ACHN (cell line): ENCODE results near the gene VPS50.
"Not testable (repeated sequence)": the region's sequence is repeated elsewhere in the genome, so short reads cannot be mapped to it uniquely, and the experiment has no call there.

ENCODE experiments used
- DNase-seq: peaks from one replicate; pipeline ENCODE4 v3.0.0-alpha.2; 2015
- in situ Hi-C: cut with HindIII; loops from 2 replicates; pipeline ENCODE4 v1.10.0; 2017; ENCODE audit warnings: low sequenced_read_pairs, low pct_ligation_motif_present, low pct_unique_long_range_greater_than_20kb

The VPS50 gene

DNA sequence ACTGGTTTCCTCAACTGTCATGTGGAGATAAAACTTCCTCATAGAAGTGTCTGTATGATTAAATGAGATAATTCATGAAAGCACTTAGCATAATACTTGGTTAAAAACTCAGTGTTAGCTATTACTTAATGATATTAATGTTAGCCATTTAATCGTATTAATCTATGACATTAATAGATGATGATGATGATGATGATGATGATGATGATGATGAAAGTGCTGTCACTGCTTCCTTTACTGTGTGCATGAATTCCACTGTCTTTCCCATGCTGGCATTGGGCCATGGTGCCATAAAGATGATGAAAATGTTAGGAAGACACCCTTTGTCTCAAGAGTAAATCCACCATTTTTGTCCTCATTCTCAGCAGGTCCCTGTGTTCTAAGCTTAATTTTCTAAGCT is 75.8 kb downstream of the VPS50 start:
- in situ Hi-C loops, result no loop called here
- DNase-seq, result no peak

DNA sequence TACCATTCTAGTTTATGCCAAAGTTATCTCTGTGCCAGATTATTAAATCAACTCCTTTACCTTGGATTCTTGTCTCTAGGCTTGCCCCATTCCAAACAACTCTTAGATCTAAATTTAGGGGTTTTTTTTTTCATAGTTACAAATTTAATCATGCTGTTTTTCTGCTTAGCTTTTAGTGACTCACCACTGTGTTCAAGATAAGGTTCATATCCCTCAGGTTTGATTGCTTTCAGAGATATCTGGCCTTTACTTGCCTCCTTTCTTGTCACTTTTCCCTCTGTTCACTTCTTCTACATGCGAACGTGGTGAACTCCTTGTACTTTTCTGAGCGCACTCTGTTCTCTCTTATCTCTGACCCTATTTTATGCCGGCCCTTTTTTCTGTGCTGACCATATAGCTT is 78.2 kb downstream of the VPS50 start:
- no peak for DNase-seq
- in situ Hi-C loops, result no loop called here

DNA sequence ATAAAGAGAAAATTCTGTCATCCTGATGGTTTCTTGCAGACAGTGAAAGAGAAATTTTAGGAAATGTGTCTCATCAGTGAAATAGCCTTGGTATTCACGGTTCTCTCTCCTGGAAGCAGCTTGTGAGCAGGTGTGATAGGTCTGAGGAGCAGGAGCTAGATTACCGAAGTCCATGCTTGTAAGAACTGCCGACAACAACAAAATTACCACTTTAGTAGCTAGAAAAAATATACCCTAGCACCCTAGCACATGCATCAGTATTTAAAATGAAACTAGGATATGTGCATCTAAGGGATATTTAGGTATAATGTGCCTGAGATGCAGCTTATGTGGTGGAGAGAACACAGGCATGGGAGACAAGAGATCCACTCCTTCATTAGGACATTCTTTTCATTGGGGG is 82.3 kb downstream of the VPS50 start:
- DNase-seq, result no peak
- in situ Hi-C loops, result no loop called here

DNA sequence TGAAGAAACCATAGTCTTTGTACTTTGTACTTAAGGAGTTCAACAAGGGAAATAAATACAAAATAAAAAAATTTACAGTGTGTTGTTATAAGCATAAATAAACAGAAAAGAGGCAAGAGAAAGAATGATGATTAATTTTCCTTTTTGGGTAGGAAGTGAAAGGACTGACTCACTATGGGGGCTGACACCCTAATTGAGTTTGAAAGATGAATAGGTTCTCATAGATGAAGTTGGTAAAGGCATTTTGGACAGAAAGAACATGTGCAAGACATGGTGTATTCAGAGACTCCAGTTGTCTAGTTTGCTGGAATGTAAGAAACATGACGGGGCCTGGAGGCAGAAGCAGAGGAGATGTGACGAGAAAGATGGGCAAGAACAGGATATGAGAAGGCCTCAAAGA is 83.7 kb downstream of the VPS50 start:
- in situ Hi-C loops, result no loop called here
- no peak for DNase-seq

DNA sequence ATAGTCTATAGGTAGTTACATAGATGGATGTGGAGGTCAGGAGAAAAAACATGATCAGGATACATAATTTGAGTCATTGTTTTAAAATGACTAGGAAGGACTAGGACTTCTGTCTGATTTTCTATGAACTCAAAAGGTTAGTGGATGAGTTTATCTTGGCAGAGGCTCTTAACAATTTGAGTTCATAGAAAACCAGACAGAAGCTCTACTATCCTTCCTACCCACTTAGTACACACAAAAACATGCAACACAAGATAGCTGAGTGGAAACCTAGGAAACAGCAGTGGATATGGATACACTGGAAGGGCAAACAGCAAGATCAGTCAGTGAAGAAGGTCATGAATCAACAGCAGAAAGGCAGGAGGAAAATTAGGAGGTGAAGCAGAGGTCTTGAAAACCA is 84.6 kb downstream of the VPS50 start:
- in situ Hi-C loops, result no loop called here
- DNase-seq, result no peak

DNA sequence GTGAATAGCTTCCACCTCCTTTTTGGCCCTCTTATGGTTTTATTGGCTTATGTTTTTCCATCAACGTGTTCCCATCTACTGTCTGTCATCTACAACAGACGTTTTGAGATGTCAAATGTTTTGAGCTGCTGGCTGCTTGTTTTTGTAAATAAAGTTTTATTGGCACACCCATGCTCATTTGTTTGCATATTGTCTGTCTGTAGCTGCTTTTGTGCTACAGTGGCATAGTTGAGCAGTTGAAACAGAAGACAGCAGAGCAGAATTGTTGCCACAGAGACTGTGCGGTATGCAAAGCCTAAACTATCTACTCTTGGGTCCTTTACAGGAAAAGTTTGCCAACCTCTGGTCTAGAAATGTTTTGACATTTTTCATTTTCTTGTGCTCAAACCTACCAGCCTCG is 88.7 kb downstream of the VPS50 start:
- in situ Hi-C loops, result no loop called here
- no peak for DNase-seq

DNA sequence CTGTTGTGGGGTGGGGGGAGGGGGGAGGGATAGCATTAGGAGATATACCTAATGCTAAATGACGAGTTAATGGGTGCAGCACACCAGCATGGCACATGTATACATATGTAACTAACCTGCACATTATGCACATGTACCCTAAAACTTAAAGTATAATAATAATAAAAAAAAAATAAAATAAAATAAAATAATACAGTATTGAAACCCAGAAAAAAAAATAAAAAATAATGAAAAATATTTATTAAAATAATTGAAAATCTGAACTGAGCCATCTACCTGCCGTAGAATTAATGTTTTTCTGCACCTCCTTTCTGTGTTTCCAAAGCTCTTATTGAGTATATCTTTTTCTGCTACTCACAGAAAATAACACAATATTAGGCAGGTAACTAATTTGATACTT is 94.1 kb downstream of the VPS50 start:
- in situ Hi-C loops, DNase-seq: not testable (repeated sequence)

DNA sequence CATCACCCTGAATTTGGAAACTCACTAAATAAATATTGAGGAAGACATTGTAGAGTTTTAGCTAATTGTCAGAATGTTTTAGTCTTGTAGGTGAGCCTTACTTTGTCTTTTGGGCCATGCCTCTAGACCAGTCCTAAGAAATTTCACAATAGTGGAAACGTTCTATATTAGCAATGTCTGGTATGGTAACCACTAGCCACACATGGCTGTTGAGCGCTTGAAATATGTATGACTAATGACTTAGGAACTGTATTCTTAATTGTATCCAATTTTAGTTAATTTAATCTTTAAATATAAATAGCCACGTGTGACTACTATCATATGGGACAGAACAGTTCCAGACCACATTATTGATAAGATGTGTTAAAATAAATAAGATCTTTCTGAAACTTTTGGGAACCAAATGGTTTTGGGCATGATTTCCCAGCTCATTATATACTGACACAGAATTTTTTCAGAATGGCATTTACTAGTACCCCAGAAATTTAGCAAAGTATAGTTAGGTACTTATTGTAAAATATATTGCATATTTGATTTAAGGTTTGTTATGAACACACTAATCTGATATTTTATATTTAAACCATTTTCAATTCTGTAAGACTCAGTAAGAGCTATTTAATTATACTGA is 95.0 kb downstream of the VPS50 start:
- peak; percentile 30 for DNase-seq
- in situ Hi-C loops, result no loop called here

DNA sequence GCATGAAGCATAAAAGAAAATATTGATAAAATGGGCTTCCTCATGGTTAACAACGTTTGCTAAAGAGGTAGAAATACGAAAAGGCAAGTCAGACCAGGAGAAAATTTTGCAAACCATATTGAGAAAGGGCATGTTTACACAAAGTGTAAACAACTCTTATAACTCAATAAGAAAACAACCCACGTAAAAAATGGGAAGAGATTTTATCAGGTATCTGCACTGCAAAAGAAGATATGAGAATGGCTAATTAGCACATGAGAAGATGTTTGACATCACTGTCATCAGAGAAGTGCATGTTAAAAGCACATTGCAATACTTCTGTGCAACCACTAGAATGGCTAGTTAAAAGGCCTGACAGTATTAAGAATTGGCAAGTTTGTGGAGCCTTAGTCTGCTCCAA is 99.5 kb downstream of the VPS50 start:
- DNase-seq, result no peak
- in situ Hi-C loops, result no loop called here

DNA sequence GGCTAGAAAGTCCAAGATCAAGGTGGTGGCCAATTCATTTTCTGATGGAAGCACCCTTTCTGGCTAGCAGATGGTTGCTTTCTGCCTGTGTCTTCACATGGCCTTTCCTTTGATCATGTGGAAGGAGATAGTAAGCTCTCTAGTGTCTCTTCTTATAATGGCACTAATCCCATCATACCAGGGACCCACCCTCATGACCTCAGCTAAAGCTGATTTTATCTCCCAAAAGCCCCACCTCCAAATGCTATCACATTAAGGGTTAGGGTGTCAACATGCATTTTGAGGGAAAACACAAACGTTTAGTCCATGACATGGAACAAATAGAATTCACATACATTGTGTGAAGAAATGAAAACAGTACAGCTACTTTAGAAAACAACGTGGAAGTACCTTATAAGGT is 100.0 kb downstream of the VPS50 start:
- in situ Hi-C loops, result no loop called here
- DNase-seq, result no peak

DNA sequence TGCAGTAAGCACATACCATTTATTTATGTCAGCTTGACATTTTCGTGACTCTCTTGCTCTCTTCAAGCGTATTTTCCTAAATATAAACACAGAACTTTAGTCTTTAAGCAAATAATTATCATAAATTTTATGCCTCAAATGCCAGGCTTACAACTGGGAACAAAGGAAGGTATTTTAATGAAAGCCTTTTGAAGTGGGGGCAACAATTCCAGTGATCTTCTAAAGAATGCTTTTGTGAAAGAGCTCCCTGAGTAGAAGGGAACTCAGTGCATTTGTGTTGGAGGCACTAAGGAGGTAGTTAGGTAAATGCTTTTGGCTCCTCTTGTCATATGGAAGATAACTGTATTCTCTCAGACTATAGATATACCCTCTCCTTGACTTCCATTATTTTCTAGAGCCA is 104.9 kb downstream of the VPS50 start:
- no peak for DNase-seq
- in situ Hi-C loops, result no loop called here

DNA sequence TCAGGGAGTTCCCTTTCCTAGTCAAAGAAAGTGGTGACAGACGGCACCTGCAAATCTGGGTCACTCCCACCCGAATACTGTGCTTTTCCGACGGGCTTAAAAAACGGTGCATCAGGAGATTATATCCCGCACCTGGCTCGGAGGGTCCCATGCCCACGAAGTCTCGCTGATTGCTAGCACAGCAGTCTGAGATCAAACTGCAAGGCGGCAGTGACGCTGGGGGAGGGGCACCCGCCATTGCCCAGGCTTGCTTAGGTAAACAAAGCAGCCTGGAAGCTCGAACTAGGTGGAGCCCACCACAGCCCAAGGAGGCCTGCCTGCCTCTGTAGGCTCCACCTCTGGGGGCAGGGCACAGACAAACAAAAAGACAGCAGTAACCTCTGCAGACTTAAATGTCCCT is 110.0 kb downstream of the VPS50 start:
- DNase-seq, in situ Hi-C loops: not testable (repeated sequence)

DNA sequence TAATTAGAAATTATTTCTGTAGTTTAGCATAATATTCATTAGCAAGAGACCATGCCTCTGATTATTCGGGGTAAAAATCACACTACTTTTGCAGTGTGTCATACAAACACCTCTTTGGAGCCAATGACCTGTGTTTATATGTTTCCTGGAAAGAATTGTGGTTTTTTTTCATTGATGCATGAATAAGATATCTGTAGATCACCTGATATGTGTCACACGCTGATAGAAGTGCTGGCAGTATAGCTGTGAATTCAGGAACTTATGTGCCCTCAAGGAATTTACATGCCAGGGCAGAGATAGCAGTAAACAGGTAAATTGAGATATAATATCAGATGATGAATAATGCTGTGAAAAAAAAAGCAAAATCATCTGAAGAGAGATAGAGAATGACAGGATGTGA is 118.2 kb downstream of the VPS50 start:
- DNase-seq, result no peak
- in situ Hi-C loops, result no loop called here

DNA sequence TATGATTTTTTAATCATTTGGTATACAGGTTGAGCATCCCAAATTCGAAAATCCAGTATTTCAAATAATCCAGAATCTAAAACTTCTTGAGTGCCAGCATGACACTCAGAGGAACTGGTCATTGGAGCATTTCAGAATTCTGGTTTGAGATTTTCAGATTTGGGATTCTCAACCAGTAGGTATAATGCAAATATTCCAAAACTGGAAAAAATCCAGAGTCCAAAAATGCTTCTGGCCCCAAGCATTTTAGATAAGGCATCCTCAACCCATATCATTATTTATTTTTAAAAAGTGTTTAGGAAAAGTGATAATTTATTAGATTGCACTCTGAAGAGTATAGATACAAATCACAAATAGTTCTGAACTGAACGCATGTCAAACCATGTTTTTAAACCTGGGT is 120.7 kb downstream of the VPS50 start:
- in situ Hi-C loops, result no loop called here
- DNase-seq, result no peak

DNA sequence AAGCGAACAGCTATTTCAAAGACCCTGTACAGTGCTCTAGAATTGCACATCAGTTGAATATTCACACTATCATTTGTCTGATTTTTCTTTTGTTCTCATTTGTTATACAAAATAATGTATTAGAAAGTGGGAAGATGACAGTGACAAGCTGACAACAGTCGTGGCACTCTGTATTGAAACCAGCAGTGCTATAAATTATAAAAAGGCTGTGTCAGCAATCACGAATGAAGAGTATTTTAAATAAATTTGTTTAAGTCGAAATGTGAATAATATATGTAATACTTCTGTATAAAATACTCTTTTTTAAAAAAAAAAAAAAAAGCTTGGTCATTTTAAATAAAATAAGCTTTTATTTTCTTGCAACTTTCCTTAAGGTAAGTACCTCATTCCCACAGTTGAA is 122.6 kb downstream of the VPS50 start:
- in situ Hi-C loops, result no loop called here
- no peak for DNase-seq

DNA sequence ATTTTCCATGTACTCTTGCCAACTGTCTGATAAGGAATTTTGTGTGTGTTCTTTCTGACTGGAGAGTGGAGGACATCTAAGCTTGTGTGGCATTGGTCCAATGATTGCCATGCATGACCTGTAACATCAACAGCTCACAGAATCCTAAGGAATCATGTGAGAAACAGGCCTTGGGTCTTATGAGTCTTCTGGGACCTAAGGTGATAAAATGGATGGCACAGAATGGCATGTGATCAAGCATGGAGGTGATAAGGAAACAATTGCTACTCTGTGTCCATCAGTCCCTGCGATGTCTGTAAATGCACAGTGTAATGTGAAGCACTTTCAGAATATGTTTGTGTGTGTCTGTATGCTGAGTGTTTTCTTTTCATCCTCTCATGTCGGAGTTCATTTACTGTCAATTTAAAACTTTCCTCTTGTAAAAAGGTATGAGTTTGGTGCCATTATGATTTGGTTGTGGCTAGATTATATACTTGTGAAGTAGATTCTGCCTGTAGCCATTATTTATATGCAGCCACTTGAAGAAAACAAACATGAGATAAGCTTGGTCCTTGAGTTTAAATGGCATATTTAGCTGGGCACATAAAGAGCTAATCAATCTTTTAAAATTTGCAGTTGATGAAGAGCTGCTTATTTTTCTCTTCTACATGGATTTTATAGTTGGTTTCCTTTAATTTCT is 127.5 kb downstream of the VPS50 start:
- DNase-seq, result no peak

DNA sequence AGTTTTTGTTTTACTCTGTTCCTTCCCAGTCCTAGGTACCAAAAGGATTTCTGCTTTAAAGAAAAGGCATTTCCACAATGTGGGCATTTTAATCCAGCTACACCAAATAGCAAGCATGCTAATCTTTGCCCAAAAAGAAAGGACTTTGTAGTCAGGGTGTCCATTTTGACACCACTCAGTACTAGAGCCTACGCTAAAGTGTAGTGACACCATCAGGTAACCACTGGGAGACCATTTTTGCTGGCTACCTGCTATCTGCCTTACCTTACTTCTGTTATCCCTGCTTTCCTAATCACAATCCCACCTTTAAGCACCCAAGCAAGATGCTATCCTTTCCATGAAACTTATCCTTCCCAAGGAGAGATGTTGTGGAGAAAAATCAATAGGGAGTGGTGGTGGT is 129.7 kb downstream of the VPS50 start:
- no peak for DNase-seq
- in situ Hi-C loops, result no loop called here

More for the DNA sequence above, 127.5 kb downstream of the VPS50 start:
- in situ Hi-C loops, result no loop called here

DNA sequence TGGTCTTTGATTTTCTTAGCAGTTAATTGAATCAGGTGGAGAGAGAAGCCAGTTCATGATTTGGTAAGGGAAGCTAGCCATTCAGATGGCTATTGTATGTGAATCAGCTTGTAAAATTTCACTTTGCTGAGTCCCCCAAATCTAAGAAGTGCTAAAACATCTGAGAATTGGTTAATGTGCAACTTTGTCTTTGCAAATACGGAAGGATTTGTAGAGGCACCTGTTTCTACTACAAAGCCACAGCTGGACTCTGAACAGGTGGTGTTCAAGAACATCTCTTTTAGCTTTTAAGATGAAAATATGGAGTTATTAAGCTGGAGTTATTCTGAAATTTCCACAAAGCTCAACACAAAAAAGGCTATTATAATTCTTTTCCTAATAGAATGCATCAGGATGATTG is 132.6 kb downstream of the VPS50 start:
- DNase-seq, result no peak
- in situ Hi-C loops, result no loop called here

DNA sequence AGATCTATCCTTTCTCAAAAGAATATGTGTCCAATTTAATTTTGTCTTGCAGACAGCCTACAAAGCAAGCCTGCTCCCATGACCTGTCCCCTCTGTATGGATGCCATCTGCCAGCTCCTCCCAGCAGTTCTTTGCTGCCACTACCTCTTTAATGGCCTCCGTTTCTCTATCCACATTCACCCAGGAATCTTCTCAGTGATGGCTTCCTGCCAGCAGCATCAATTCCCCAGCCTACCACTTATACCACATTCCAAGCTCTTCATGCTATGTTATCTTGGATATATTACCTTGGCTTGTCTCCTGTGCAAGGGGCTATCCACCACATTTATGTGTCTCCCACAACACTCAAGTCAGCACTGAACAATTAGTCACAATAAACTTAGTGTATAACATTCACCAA is 133.2 kb downstream of the VPS50 start:
- DNase-seq, result no peak
- in situ Hi-C loops, result no loop called here

DNA sequence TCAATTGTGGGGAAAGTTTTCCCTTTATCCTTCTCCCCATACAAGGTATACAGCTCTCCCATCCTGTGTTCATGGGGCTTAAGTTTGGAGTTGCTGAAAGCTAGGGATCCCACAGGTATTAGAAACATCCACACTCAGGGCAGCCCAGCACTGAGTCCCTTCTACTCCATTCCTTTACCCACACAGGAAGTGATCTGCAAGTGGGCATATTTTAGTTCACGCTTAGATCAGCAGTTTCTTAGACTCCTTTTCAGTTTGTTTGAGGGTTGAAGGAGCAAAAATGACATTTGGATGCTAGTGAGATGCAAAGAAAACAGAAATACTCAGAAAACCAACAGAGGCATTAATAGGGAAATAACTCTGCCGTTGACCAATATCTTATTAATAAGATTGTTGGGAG is 134.7 kb downstream of the VPS50 start:
- in situ Hi-C loops, result no loop called here
- DNase-seq, result no peak

DNA sequence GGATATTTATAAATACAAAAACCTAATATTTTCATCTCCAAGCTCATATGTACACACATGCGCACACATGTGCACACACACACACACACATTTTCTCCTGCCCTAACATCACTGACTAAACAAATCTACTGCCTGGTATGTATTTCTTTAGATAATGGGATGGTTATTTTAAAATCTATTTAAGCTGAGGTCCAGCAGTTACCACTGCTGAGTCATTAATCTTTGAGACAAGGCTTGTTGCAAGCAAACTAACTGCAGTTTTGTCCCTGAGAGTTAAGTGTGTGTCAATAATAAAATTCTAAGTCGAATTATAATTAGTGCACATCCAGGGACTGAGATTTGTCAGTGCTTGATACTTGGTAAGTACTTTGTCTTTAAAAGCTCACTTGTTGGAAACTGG is 135.1 kb downstream of the VPS50 start:
- no peak for DNase-seq
- in situ Hi-C loops, result no loop called here
